HUDEP-2 (cell line): ENCODE measurements around the gene ZNF76.
A peak's percentile ranks its signal among the peaks of the same experiment; 100 is the strongest.

Source experiments
- DNase-seq, 76 experiments: peaks; one replicate each; lab custom pipeline; 2025; ENCODE audit not compliant: unreplicated experiment in 76 of 76; lab: John Stamatoyannopoulos, UW

The ZNF76 gene

GRCh38 chr6:35236223-35236622 is 23.3 kb upstream of the ZNF76 start:
- DNase-seq = no peak

- no peak for DNase-seq
Measured at GRCh38 chr6:35237476-35237875, 22.1 kb upstream of the ZNF76 start.

- no peak for DNase-seq
Measured at GRCh38 chr6:35238843-35239289, 20.7 kb upstream of the ZNF76 start.

- DNase-seq = no peak
Measured at GRCh38 chr6:35239581-35239980, 20.0 kb upstream of the ZNF76 start.

- DNase-seq = peak in 63 of 76 experiments; percentile 13 to 86 (median 49)
Measured at GRCh38 chr6:35240838-35241801, 18.4 kb upstream of the ZNF76 start.

GRCh38 chr6:35242486-35242885 is 17.0 kb upstream of the ZNF76 start:
- no peak for DNase-seq

- no peak for DNase-seq
Measured at GRCh38 chr6:35242906-35243305, 16.6 kb upstream of the ZNF76 start.

GRCh38 chr6:35243386-35243958 is 16.1 kb upstream of the ZNF76 start:
- DNase-seq = no peak

- no peak for DNase-seq
Measured at GRCh38 chr6:35244551-35244950, 15.0 kb upstream of the ZNF76 start.

GRCh38 chr6:35247642-35248231 is 11.8 kb upstream of the ZNF76 start:
- peak in 3 of 76 experiments; percentile 16 to 30 (median 24) for DNase-seq

GRCh38 chr6:35248300-35248699 is 11.2 kb upstream of the ZNF76 start:
- no peak for DNase-seq

- DNase-seq = no peak
Measured at GRCh38 chr6:35248965-35249364, 10.6 kb upstream of the ZNF76 start.

- DNase-seq = no peak
Measured at GRCh38 chr6:35251949-35252348, 7.6 kb upstream of the ZNF76 start.

- DNase-seq = no peak
Measured at GRCh38 chr6:35253249-35253648, 6.3 kb upstream of the ZNF76 start.

- no peak for DNase-seq
Measured at GRCh38 chr6:35258336-35258735, 1.2 kb upstream of the ZNF76 start.

GRCh38 chr6:35258858-35259193 is 709 bp upstream of the ZNF76 start:
- peak in 25 of 76 experiments; percentile 25 to 76 (median 52) for DNase-seq

GRCh38 chr6:35259948-35260590 is 534 bp downstream of the ZNF76 start:
- DNase-seq = peak in 67 of 76 experiments; percentile 23 to 87 (median 71)

GRCh38 chr6:35260591-35261570 is 1.3 kb downstream of the ZNF76 start:
- peak in 2 of 76 experiments; percentile 5 to 15 for DNase-seq

- DNase-seq = no peak
Measured at GRCh38 chr6:35262596-35262995, 3.1 kb downstream of the ZNF76 start.
